ENCODE data around the gene ZBED4. TPM values are rescaled to one million over a fixed set of nuclear protein-coding genes. Genes with fewer than 3 reads are reported as not detected.
"Not testable (repeated sequence)": the region's sequence is repeated elsewhere in the genome, so short reads cannot be mapped to it uniquely, and the experiment has no call there.

The ZBED4 gene
- 7.8 and 8.1 TPM in 2 replicates for total RNA-seq (2014; rRNA removed; shearing (Covaris generic))

- DNase-seq (ENCODE audit: low spot score), result peak; percentile 87
Measured at GRCh38 chr22:49852898-49853894, at the start of gene ZBED4. Gene ZBED4 (plus strand): TSS chr22:49853844. CDS start chr22:49883663, 29,819 bp downstream.

- DNase-seq (ENCODE audit: low spot score), result no peak
Measured at GRCh38 chr22:49807129-49807528, 46.5 kb upstream of the ZBED4 start.

GRCh38 chr22:49807780-49808708 is 45.6 kb upstream of the ZBED4 start:
- DNase-seq (ENCODE audit: low spot score), result no peak

- DNase-seq (ENCODE audit: low spot score), result no peak
Measured at GRCh38 chr22:49810363-49811019, 43.2 kb upstream of the ZBED4 start.

GRCh38 chr22:49811020-49811791 is 42.4 kb upstream of the ZBED4 start:
- DNase-seq (ENCODE audit: low spot score), result no peak

- peak; percentile 26 for DNase-seq (ENCODE audit: low spot score)
Measured at GRCh38 chr22:49812838-49813237, 40.8 kb upstream of the ZBED4 start.

- no peak for DNase-seq (ENCODE audit: low spot score)
Measured at GRCh38 chr22:49814164-49814686, 39.4 kb upstream of the ZBED4 start.

GRCh38 chr22:49814856-49815255 is 38.8 kb upstream of the ZBED4 start:
- no peak for DNase-seq (ENCODE audit: low spot score)

- DNase-seq (ENCODE audit: low spot score), result no peak
Measured at GRCh38 chr22:49815641-49816091, 38.0 kb upstream of the ZBED4 start.

GRCh38 chr22:49817359-49817758 is 36.3 kb upstream of the ZBED4 start:
- DNase-seq (ENCODE audit: low spot score), result no peak

GRCh38 chr22:49820984-49821383 is 32.7 kb upstream of the ZBED4 start:
- no peak for DNase-seq (ENCODE audit: low spot score)

GRCh38 chr22:49821741-49822140 is 31.9 kb upstream of the ZBED4 start:
- DNase-seq (ENCODE audit: low spot score), result not testable (repeated sequence)

GRCh38 chr22:49823289-49824045 is 30.2 kb upstream of the ZBED4 start:
- DNase-seq (ENCODE audit: low spot score), result no peak

GRCh38 chr22:49824185-49824925 is 29.3 kb upstream of the ZBED4 start:
- DNase-seq (ENCODE audit: low spot score), result no peak

GRCh38 chr22:49824936-49825335 is 28.7 kb upstream of the ZBED4 start:
- DNase-seq (ENCODE audit: low spot score), result no peak

GRCh38 chr22:49825436-49825835 is 28.2 kb upstream of the ZBED4 start:
- no peak for DNase-seq (ENCODE audit: low spot score)

GRCh38 chr22:49825944-49826602 is 27.6 kb upstream of the ZBED4 start:
- DNase-seq (ENCODE audit: low spot score), result no peak

- no peak for DNase-seq (ENCODE audit: low spot score)
Measured at GRCh38 chr22:49826603-49827270, 26.9 kb upstream of the ZBED4 start.

All from A172 (cell line).